Stimulated activated CD8-positive, alpha-beta memory T cell treated with anti-CD3 and anti-CD28 coated beads, Interleukin-2, amount 100 ng/mL, for 1 hour (primary cell): Measurements from ENCODE around the gene CTNNBL1.
"Not testable (repeated sequence)": the region's sequence is repeated elsewhere in the genome, so short reads cannot be mapped to it uniquely, and the experiment has no call there.

Experiments used
- DNase-seq, 2 donors: peaks; one replicate each; pipeline ENCODE4 v3.0.0-alpha.2; 2020; ENCODE audit warnings: low read depth in 2 of 2

The CTNNBL1 gene

DNA sequence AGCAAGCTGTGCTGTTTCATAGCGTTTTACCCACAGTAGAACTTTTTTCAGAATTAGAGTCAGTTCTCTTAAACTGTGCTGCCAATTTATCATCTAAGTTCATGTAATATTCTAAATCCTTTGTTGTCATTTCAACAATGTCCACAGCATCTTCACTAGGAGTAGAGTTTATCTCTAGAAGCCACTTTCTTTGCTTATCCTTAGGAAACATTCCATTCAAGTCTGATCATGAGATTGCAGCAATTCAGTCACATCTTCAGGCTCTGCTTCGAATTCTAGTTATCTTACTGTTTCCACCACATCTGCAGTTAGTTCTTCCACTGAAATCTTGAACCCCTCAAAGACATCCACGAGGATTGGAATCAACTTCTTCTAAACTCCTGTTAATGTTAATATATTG is 12.5 kb downstream of the CTNNBL1 start:
- DNase-seq, result no peak

DNA sequence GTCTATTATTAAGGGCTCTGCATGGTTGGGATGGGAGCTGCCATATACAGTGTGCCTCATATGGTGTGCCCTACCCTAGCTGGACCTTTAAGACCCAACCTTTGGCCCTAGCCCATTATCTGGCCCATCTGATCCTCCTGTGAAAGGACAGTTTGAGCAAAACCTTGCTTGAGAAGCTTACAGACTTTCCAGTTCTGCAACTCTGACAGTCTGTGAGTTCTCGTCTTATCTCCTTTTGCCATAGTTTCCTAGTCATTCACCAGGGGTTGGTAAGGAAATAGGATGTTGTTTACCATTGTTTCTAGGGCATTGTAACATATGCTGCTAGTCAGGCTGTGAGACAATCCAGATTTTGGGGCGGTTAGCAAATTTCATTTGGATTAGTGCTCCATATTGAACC is 17.2 kb downstream of the CTNNBL1 start:
- DNase-seq, result no peak

DNA sequence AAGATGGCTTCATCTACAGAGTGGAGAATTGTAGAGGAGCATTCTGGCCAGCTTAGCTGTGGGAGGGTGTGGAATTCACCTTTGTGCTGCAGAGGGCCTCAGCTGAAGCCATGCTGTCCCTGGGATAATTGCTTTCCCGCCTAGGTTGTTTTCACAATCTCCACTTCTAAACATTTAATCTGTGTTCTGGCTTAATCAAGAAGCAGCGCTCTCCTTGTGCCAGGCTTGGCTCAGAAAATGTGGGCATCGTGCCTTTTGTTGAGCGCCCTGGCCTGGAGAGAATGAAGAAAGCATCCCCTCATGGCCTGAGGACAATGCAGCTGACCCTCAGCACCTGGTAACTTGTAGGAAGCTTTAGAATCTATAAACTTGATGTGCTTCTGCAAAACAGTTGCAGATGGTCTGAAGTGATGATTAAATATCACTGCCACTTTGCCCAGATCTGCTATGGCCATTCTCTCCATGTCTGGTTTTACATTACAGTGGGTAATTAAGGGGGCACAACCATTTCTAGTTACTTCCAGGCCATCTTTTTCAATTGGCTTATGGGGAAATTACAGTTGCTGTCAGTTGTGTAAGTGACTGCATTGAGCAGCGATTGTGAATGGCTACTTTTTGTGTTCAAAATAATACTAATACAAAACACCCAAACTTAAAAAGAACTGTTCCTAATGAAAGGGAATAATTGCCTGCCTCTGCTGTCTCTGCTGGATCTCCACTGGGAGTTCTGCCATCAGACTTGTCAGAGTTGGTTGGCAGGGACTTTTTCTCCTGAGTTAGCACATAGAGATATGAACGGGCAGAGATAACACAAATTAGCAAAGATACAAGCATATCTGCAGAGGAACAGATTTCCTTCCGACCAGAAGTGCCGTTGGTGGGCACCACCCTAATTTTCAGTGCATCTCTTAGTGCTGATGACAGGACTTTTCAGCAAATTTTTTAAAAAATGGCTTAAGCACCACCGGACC is 18.4 kb downstream of the CTNNBL1 start:
- no peak for DNase-seq

DNA sequence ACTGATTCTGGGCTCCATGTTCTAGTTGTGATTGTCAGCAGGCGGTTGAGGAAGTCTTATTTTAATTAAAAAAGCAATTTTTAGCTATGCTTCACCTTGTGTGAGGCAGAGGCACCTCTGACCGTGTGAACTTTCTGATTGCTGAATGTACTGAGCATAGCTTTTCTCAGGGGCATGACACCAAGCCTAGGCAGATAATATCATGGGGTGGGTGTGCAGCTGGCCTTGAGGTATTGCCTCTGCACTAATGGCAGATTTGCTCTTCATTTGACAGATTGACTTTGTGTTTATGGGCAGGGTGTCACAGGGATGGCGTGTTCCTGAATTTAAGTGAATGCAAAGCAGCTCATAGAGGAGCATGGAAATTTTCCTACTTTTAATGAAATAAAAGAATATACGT is 19.6 kb downstream of the CTNNBL1 start:
- DNase-seq, result no peak

GRCh38 chr20:37714978-37715672 is 21.3 kb downstream of the CTNNBL1 start:
- no peak for DNase-seq

GRCh38 chr20:37721751-37722150 is 27.9 kb downstream of the CTNNBL1 start:
- no peak for DNase-seq

DNA sequence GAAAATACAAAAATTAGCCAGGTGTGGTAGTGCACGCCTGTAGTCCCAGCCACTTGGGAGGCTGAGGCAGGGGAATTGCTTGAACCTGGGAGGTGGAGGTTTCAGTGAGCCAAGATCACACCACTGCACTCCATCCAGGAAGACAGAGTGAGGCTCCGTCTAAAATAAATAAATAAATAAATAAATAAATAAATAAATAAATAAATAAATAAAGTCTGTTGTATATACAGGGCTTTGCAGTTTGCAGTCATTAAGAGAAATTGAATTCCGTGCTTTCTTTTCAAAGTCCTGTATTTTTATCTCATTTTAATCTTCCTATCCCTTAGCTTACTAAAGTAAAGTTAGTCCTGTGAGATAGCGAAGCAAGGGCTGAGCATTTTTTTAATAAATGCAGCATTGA is 28.5 kb downstream of the CTNNBL1 start:
- DNase-seq, result not testable (repeated sequence)

DNA sequence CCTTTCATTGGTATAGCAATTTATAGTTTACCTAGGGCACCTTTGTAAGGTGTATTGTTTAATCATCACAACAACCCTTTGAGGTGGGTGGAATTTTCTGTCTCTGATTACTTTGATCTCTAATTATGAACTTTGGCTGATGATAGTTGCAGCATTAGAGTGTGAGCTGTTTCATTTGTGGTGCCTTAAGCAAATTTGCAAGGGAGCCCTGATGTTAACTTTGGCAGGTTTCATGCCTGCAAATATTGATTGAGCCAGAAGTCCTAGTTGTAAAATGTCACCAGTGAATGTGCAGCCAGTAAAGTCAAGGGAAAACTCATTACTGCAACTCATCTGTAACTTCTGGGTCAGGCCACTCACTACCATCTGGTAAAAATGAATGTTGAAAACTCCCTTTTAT is 29.8 kb downstream of the CTNNBL1 start:
- DNase-seq, result no peak

DNA sequence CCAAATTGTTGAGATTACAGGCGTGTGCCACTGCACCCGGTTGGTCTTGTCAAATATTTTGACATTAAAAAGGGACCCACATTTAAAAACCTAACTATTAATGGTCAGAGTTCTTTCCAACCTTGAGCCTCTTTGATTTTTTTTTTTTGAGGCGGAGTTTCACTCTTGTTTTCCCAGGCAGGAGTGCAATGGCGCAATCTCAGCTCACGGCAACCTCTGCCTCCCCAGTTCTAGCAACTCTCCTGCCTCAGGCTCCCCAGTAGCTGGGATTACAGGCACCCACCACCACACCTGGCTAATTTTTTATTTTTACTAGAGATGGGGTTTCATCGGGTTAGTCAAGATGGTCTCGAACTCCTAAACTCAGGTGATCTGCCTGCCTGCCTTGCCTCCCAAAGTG is 31.3 kb downstream of the CTNNBL1 start:
- no peak for DNase-seq

- DNase-seq, result no peak
Measured at GRCh38 chr20:37725855-37726254, 32.0 kb downstream of the CTNNBL1 start.

DNA sequence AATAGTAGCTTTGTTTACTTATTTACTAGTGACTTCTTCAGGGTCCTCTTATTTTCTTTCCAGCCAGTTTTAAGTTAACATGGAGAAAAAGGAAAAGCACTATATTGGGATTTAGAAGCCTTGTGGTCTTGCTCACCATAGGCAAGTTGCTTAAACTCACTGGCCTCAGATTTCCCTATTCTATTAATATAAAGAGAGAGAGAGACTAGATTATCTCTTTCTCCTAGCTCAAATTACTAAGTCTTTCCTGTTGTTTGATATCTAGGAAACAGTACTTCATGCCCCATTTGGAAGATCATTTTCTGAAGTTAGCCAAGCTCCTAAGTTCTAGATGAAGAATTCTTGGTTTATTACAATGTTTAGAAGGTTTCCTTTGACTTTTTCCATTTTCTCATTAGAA is 32.5 kb downstream of the CTNNBL1 start:
- no peak for DNase-seq

DNA sequence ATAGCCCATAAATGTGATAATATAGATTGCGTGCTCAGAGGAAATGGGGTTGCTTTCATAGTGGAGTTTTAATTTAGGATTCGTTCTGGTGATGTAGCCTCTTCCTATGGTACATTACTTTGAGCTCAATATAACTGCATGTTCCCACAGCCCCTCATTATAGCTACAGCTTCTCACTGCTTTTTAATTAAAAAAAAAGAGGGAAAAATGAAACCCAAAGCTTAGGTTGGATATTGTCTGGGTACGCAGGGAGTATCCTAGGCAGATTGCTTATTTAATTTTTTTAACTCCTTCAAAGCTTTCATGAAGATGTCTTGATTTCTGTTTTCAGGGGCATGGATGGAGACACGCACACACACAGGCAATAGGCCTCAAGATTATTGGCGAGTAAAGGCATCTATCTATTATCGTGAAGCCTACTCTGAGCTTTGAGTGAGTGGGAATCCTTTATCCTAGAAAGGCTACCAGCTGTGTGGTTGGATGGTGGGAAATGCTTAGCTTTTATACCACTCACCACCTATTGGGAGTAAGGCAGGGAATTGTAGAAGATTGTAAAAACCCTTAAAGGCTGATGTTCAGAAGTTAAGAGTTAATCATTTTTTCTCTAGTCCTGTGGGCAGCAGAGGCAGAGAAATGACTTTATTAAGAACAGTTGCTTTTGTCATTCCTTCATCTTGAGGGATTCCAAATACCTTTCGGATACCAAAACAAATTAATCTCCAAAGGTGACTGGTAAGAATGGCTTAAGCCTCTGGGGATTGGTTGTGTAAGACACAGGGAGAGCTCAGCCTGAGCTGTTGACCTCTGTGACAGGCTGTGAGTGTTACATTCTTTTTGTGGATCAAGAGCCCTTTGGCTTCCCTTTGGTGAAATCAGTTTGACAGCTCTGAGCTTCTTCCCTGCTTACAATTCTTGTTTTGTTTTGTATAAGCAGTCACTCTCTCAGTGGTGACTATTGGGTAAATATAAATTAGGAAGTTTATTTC is 33.4 kb downstream of the CTNNBL1 start:
- no peak for DNase-seq

- DNase-seq, result no peak
Measured at GRCh38 chr20:37727957-37728634, 34.3 kb downstream of the CTNNBL1 start.

DNA sequence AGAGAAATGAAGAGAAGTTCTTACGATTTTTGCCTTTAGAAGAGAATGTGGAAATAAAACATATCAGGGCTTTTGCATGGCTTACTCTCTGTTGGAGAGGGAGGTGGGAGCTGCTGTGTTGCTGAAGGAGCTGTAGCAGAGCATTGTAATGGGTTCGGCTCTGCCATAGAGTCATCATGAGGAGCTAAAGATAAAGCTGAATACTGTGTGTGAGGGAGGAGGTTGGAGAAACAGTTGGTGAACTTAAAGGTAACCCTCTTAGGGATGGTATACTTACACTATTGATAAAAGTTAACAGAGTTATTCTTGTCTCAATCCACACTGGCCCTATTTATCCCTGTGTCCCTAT is 34.8 kb downstream of the CTNNBL1 start:
- DNase-seq, result no peak

- no peak for DNase-seq
Measured at GRCh38 chr20:37729452-37729851, 35.6 kb downstream of the CTNNBL1 start.

DNA sequence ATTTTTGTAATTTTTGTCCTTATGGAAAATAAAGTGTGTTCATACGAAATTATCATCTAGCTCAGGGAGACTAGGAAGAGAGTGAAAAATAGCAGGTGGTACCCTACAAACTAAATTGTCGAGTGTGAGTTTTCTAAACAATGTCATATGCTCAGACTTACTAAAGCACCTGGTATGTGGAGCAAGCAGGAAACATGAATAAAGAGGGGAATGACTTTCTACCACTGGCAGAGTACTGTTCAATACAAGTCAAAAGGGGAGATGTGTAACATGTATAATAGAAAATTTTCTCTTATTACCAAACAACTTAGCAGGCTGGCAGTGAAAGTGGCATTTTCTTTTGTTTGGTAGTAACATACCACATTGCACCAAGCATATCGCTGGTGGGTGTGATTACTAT is 36.1 kb downstream of the CTNNBL1 start:
- DNase-seq, result no peak

- no peak for DNase-seq
Measured at GRCh38 chr20:37733416-37733815, 39.6 kb downstream of the CTNNBL1 start.

- no peak for DNase-seq
Measured at GRCh38 chr20:37734228-37734985, 40.6 kb downstream of the CTNNBL1 start.

DNA sequence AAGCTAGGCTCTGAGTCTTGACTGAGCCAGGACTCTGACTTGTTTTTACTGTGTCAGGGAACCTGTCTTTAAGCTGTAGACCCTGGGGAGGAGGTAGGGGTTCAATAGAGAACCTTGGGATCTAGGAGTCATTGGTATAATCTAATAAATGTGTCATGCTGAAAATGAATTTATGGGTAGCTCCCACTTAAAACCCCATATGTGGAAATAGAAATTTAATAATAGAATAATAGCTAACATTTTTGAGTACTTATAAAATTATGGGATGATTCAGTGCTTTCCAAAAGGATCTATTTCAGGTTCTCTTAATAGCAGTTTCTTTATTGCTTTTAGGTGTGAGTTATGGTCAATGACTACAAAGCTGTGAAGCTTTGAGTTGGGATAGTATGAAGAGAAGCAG is 41.7 kb downstream of the CTNNBL1 start:
- DNase-seq, result no peak

DNA sequence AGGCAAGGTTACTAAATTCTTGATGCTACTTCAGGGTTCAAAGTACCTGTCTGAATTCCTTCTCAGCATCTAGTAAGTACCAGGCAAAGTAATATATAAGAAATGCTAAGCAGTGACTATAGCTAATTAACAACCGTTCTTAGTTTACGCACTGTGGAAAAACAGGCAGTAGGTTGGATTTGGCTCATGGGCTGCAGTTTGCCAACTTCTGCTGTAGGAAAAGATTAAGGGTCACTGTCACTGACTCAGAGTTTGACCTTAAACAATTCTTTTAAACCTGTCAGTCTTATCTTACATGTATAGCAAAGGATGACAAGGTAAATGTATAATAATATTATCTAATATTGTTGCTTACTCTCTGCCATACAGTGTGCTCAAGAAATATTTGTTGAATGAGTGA is 42.3 kb downstream of the CTNNBL1 start:
- DNase-seq, result no peak
